Mesothelial cell of epicardium (in vitro differentiated cells): ENCODE results near the gene BATF. TPM values are rescaled to one million over a fixed set of nuclear protein-coding genes. Genes with fewer than 3 reads are reported as not detected.

Experiments used
- DNase-seq, 2 experiments: peaks; one replicate each; pipeline ENCODE4 v3.0.0; 2021; ENCODE audit warnings: low spot score in 2 of 2; ENCODE audit not compliant: unreplicated experiment in 2 of 2
- H3K27ac Mint-ChIP-seq: 2 replicates; pipeline ENCODE4 v1.8.0; 2021; ENCODE audit warnings: mixed read lengths
- H3K27me3 Mint-ChIP-seq: 2 replicates; pipeline ENCODE4 v1.8.0; 2021; ENCODE audit warnings: low read depth, mixed read lengths
- H3K36me3 Mint-ChIP-seq: 2 replicates; pipeline ENCODE4 v1.8.0; 2021; ENCODE audit warnings: mixed read lengths
- H3K4me1 Mint-ChIP-seq: 2 replicates; pipeline ENCODE4 v1.8.0; 2021; ENCODE audit warnings: mixed read lengths
- H3K4me3 Mint-ChIP-seq: 2 replicates; pipeline ENCODE4 v1.8.0; 2021; ENCODE audit warnings: mild to moderate bottlenecking, moderate library complexity, mixed read lengths
- H3K9me3 Mint-ChIP-seq: 2 replicates; pipeline ENCODE4 v1.8.0; 2021; ENCODE audit warnings: mixed read lengths
- total RNA-seq: library from RNA; stranded (reverse); gene quantifications from 3 replicates; pipeline ENCODE4 v1.2.1, GENCODE V29; 2021
- TF ChIP-seq, protein P1 (sequence below): fragments of 200-600 bp; sonication (generic); IDR thresholded peaks from one replicate; pipeline ENCODE4 v1.5.0; 2021; ENCODE audit warnings: antibody characterized with exemption; ENCODE audit not compliant: unreplicated experiment

Gene BATF
- total RNA-seq, 1 donor from 2014 or later = 1.4 TPM

DNA sequence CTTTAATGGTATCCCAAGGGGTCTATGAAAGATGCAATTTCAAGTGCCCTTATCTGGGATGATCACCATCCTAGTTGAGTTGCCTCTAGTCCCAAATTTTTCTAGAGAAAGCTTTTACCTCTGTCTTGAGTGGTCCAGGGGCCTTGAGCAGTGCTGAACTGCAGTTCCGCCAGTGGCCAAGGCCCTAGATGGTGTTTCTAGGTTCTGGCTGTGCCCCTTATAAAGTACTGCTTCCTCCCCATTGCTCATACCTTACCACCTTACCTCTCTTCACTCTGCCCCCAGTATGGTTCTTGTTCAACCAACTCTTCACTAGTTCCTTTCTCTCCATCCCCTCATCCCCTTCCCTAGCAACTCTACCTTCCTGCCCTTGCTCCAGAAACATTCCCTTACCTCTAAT lies 3.7 kb downstream of the BATF start:
- Mint-ChIP-seq H3K27ac (no peak overlapping the region), H3K9me3 (no peaks in the 10 kb centered on the region), H3K27me3 (no peaks in the 10 kb centered on the region), H3K4me1 (peaks cover 21% of the 10 kb centered on the region), H3K36me3 (no peaks in the 10 kb centered on the region), H3K4me3 (no peak overlapping the region)
- DNase-seq = no peak
- TF ChIP-seq, protein P1, sequence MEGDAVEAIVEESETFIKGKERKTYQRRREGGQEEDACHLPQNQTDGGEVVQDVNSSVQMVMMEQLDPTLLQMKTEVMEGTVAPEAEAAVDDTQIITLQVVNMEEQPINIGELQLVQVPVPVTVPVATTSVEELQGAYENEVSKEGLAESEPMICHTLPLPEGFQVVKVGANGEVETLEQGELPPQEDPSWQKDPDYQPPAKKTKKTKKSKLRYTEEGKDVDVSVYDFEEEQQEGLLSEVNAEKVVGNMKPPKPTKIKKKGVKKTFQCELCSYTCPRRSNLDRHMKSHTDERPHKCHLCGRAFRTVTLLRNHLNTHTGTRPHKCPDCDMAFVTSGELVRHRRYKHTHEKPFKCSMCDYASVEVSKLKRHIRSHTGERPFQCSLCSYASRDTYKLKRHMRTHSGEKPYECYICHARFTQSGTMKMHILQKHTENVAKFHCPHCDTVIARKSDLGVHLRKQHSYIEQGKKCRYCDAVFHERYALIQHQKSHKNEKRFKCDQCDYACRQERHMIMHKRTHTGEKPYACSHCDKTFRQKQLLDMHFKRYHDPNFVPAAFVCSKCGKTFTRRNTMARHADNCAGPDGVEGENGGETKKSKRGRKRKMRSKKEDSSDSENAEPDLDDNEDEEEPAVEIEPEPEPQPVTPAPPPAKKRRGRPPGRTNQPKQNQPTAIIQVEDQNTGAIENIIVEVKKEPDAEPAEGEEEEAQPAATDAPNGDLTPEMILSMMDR = no peak

DNA sequence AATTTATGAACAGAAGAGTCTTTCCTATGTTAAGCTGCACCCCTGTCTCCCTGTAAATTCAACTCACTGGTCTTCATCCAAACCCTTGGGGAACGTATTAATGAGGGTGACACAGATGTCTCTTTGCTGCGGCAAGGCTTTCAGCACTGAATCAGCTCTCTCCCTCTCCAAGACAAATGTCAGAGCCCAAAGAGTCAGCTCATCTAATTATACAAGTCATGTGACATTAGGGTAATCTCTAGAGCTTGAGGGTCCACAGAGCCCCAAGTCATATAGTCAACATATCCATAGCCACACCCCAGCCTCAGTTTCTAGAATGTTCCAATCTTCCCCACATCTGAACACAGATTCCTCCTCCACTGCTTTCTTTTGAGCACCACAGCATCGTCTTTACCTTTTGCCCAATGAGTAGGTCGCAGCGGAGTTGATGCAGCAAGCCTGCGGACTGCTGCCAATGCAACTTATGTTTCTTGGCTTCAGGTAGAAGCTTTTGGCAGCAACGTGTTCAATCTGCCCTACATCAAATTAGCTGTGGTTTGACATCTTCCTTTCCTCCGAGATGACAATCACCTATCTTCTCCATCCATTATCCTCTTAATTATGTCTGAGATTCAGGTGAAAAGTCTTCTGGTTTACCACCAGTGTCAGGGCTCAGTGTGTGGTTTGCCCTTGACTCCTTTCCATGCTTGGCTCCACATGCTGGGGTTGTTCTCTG lies 5.3 kb downstream of the BATF start:
- H3K9me3 Mint-ChIP-seq = no peaks in the 10 kb centered on the region
- H3K4me1 Mint-ChIP-seq = peaks cover 4% of the 10 kb centered on the region
- H3K4me3 Mint-ChIP-seq = no peak overlapping the region
- no peaks in the 10 kb centered on the region for H3K27me3 Mint-ChIP-seq
- TF ChIP-seq, protein P1 = no peak
- DNase-seq = no peak
- H3K36me3 Mint-ChIP-seq = no peaks in the 10 kb centered on the region
- no peak overlapping the region for H3K27ac Mint-ChIP-seq

DNA sequence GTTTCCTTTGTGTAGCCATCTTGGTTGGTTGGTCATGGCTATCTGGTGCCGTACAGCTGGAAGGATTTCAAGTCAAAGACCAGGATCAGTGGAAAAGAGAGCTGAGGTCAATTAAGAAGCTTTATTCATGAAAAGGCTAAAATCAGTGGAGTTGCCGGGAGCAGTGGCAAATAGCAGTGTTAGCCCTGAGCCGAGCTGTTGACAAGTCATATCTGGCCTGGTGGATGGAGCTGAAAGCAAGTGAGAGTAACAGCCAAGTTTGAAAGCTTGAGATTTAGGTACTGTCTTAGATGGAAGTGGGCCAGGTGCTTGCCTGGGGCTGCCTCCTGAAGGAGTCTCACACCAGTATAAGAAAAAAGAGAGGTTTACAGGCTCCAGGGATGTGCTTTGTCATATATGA lies 9.0 kb downstream of the BATF start:
- H3K36me3 Mint-ChIP-seq = no peaks in the 10 kb centered on the region
- no peak overlapping the region for H3K27ac Mint-ChIP-seq
- H3K4me1 Mint-ChIP-seq = peaks cover 5% of the 10 kb centered on the region
- H3K27me3 Mint-ChIP-seq = no peaks in the 10 kb centered on the region
- H3K9me3 Mint-ChIP-seq = no peaks in the 10 kb centered on the region
- TF ChIP-seq, protein P1 = no peak
- H3K4me3 Mint-ChIP-seq = no peak overlapping the region
- no peak for DNase-seq

DNA sequence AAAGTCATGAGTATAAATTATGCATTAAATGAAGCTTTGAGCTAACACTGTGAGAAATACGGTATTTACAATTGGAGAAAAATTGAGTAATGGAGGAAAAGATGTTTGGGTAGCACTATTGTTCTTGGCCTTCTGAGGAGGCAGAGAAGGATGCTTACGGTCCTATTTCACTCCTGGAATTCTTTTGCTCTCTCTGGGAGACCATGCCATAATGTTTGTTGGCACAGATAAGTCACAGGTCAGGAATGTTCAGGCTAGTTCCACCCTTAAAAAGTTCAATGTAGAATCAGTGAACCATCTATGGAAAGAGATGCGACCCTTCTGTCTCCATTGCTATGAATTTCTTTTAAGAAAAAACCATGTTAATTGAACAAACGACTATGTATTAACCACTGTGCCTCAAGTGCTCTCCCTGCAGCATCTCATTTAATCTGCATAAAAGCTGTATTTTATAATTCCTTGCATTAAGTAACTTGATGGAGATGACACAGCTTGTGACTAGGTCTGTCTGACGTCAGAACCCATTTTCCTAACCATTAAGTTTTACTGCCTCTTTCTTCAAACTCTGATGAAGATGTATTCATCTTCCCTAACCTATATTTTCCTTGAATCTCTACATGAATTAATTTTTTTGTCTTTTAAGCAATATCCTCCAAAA lies 9.5 kb downstream of the BATF start:
- no peak overlapping the region for H3K4me3 Mint-ChIP-seq
- H3K27me3 Mint-ChIP-seq = no peaks in the 10 kb centered on the region
- no peaks in the 10 kb centered on the region for H3K36me3 Mint-ChIP-seq
- no peaks in the 10 kb centered on the region for H3K9me3 Mint-ChIP-seq
- TF ChIP-seq, protein P1 = no peak
- no peak overlapping the region for H3K27ac Mint-ChIP-seq
- peaks cover 5% of the 10 kb centered on the region for H3K4me1 Mint-ChIP-seq
- DNase-seq = no peak

DNA sequence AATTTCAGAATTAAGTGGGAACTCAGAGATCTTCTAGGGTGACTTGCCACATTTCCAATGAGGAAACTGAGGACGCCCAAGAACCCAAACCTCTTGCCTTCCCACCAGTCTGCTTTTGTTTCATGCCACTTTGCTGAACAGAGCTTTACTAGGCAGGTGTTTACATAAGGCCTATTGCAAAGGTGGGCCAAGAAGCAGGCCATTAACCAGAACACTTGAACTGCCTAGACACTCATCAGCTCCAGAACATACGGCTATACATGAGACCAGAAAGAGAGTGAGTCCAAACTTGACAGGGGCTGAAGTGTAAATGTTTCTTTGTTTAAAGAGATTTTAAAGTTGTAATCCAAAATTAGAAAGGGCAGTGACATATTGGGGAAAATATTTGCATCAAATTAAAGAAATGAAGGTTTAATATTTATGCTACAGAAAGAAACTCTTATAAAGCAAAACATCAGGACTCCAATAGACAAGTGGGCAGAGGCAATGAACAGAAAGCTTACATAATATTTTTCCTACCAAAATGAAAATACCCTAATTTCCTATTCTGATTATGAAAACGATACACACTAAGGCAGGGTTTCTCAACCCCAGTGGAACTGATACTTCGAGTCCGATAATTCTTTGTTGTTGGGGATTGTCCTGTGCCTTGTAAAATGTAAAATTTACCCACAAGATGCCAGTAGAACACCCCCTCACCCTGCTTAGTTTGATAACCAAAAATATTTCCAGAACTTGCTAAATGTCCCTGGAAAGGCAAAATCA lies 11.7 kb downstream of the BATF start:
- TF ChIP-seq, protein P1 = no peak
- peaks cover 5% of the 10 kb centered on the region for H3K4me1 Mint-ChIP-seq
- H3K36me3 Mint-ChIP-seq = no peaks in the 10 kb centered on the region
- H3K27ac Mint-ChIP-seq = no peak overlapping the region
- no peak overlapping the region for H3K4me3 Mint-ChIP-seq
- DNase-seq = no peak
- H3K9me3 Mint-ChIP-seq = no peaks in the 10 kb centered on the region
- no peaks in the 10 kb centered on the region for H3K27me3 Mint-ChIP-seq
